ENCODE measurements around the gene SLC6A3.

SLC6A3 gene

GRCh38 chr5:1409381-1410110, 35.7 kb downstream of the SLC6A3 start:
- in situ Hi-C loops (cut with MboI; ENCODE audit: low sequenced_read_pairs), result no loop called here

DNA sequence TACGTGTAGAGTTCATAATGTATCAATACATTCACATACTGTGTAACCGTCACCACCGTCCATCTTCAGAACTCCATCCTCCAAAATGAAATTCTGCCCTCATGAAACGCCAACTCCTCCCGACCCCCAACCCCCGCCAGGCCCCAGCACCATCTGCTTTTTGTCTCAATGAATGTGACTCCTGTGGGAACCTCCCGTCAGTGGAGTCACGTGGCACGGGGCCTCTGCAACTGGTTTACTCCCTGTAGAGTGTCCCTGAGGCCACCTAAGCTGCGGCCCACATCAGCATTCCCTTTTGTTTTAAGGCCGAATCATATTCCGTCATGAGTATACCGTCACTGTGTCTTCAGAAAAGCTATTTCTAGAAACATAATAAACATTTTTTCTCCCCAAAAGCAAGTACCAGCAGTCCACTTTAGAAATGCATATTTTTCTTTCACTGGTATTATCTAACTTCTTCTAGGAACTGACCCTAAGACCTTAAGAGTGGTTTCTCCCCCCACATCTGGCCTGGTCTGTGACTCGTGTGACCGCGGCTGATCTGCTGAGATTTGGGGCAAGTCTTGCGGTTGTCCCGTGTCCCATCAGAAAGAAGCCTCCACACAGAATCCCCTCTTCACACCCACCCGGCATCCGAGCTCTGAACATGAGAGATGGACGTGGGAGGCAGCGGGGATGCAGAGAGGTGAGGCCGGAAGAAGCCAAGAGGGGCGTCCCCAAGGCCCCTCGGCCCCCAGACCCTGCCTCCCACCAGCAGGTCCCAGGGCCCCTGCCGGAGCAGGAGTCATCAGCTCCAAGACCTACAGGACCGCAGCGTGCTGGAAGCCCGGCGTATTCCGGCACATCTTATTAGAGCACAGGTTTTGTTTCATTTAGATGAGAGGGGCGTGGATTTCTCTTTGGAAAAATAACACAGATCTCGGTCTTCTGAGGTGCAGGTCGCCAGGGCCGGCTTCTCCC, 38.3 kb downstream of the SLC6A3 start:
- in situ Hi-C loops (cut with MboI; ENCODE audit: low sequenced_read_pairs), result no loop called here

- in situ Hi-C loops (cut with MboI; ENCODE audit: low sequenced_read_pairs), result no loop called here
Observed at GRCh38 chr5:1405539-1406530, 39.4 kb downstream of the SLC6A3 start.

DNA sequence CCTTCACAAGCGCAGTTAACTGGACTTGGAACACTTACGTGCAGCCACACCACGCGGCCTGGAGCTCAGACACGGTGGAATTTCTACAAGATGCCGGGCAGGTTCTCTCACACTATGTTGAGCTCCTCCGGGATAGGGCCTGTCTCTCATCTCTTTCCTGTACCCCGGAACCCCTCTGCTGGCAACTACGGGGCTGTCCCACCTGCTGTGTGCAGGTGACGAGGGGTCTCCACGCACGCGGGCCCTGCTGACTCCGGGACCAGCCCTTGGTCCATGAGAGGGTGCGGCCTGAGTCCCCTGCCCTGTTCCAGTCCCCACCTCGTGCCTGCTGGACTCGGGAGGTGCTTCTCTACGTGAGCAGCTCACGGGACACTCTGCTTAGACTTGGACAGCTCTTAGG, 40.1 kb downstream of the SLC6A3 start:
- in situ Hi-C loops (cut with MboI; ENCODE audit: low sequenced_read_pairs), result no loop called here

DNA sequence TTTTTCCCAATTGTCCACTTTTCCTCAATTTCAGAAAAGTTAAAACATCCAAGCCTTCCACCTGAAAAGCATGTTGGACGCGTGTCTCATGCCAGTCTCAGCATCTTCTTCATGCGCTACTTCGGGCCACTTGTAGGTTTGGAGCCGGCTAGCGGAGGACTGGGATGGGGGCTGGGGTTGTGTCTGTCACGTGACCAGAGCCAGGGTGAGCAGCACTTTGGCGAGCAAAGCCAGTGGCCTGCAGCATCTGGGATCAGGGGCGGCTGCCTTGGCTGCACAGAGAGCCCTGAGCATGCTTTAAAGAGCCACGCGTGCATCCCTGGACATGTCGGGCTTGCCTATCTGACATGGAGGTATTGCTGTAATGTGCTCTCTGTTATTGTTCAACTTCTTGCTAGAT, 41.2 kb downstream of the SLC6A3 start:
- in situ Hi-C loops (cut with MboI; ENCODE audit: low sequenced_read_pairs), result no loop called here

- in situ Hi-C loops (cut with MboI; ENCODE audit: low sequenced_read_pairs), result no loop called here
Observed at GRCh38 chr5:1402611-1403255, 42.5 kb downstream of the SLC6A3 start.

- in situ Hi-C loops (cut with MboI; ENCODE audit: low sequenced_read_pairs), result no loop called here
Observed at GRCh38 chr5:1401536-1402138, 43.6 kb downstream of the SLC6A3 start.

GRCh38 chr5:1400936-1401335, 44.3 kb downstream of the SLC6A3 start:
- in situ Hi-C loops (cut with MboI; ENCODE audit: low sequenced_read_pairs), result no loop called here

DNA sequence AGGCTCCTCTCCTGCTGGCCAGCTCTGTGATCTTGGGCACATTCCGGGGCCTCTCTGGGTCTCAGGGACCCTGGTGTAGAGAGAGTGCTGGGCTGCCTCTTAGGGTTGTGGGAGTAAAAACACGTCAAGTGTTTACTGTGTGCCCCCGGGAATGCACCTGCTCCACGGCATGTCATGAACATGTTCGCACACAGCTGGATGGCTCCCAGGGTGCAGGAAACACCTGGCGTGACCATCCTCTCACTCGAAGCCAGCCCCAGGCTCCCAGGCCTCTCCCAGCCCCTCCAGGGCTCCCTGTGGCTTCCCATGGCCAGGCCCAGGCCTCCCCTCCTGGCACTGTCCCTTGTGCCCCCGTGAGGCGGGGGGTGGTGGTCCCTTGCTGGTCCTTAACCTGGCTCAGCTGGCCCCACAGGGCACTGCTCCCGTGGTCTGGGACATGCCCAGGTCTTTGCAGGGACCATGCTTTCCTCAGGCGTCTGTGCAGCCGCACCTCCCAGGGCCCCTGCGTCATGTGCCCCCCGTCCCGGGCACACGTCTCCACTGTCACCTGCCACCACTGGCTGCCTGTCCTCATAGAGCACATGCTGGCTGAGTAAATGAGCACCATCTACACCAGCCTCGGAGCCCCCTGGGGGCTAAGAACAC, 44.9 kb downstream of the SLC6A3 start:
- in situ Hi-C loops (cut with MboI; ENCODE audit: low sequenced_read_pairs), result no loop called here

- in situ Hi-C loops (cut with MboI; ENCODE audit: low sequenced_read_pairs), result no loop called here
Observed at GRCh38 chr5:1399737-1400136, 45.5 kb downstream of the SLC6A3 start.

GRCh38 chr5:1396293-1396816, 48.9 kb downstream of the SLC6A3 start:
- in situ Hi-C loops (cut with MboI; ENCODE audit: low sequenced_read_pairs), result no loop called here

DNA sequence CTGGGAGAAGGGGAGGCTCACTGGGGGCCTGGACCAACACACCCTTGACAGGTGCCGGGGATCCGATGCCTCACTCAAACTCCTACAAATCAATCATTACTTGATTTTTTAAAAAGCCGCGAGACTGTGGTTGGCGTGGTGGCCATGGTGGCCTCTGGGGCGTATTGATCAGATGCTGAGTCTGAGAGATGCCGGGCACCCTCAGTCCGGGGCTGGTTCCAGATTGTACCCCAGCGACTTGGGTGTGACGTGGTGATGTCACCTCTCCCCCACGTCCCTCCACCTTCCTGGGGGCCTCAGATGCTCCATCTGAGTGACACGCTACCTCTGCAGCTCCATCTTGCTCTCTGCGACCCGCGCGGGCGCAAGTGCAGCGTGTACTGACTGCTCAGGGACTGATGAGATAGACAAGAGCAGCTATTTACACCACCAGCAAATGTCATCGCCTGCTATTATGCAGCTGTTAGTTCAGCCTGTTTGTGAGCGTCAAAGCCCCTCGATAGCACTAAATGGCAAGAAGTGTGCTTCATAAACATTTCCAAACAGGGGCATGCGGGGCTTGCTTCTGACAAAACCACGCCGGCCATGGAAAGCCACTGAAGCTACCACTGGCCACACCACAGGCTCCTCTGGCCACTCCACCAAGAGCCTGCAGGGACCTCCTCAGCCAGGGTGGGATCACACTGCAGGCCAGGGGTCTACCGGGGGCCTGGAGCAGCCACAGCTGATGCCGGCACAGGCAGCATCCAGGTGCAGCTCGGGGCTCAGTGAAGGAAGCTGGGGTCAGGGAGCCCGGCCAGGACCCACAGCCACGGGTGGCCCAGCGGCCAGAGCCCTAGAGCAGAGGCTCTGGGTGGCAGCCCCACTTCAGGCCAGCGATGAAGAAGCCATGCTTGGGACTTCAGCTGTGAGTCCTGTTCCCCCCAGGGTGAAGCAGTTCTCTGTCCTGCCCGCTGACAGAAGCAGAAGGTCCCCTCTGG, 50.1 kb downstream of the SLC6A3 start:
- in situ Hi-C loops (cut with MboI; ENCODE audit: low sequenced_read_pairs), result no loop called here

- in situ Hi-C loops (cut with MboI; ENCODE audit: low sequenced_read_pairs), result no loop called here
Observed at GRCh38 chr5:1393571-1394501, 51.4 kb downstream of the SLC6A3 start.

DNA sequence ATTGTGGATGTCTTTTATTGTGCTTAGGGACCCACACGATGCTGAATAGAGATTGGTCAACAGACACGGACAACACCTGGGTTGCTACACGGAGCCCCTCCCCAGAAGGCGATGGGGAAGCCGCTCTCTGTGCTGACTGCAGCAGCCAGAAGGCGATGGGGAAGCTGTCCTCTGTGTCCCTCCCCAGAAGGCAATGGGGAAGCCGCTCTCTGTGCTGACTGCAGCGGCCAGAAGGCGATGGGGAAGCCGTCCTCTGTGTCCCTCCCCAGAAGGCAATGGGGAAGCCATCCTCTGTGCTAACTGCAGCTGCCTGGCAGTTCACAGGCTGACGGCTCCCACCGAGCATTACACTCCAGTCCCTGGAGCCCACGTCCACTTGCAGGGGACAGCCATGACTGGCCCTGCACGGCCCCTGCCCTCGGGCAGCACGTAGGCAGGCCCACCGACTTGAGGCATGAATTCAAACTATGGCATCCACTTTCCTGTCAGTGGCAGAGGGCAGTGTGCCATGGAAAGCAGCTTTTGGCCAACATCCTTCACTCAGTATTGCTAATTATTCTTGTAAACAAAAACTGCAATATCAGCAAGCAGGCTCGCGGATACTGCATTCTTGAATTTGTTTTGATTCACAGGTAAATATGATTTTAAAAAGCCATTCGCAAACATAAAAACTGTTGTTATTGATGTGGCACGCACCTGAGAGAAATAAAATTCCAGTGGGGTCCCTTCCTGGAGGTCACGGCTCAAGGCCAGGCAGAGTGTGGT, 52.3 kb downstream of the SLC6A3 start:
- in situ Hi-C loops (cut with MboI; ENCODE audit: low sequenced_read_pairs), result no loop called here

GRCh38 chr5:1392261-1392660, 53.0 kb downstream of the SLC6A3 start:
- in situ Hi-C loops (cut with MboI; ENCODE audit: low sequenced_read_pairs), result no loop called here

GRCh38 chr5:1391691-1392090, 53.5 kb downstream of the SLC6A3 start:
- in situ Hi-C loops (cut with MboI; ENCODE audit: low sequenced_read_pairs), result no loop called here

All from HL-60/S4 (cell line).